Panc1 (cell line): ENCODE results near the gene ABCD3. TPM values are rescaled to one million over a fixed set of nuclear protein-coding genes. Genes with fewer than 3 reads are reported as not detected.

Source experiments
- ATAC-seq: fragments of 200-7000 bp; cut with Tn5 transposase; 2 replicates; pipeline ENCODE4 v1.9.1; 2020; ENCODE audit warnings: mild to moderate bottlenecking, moderate library complexity
- BruUV-seq: library from RNA; stranded (reverse); fragments of 400-500 nt; replicated peaks from 2 replicates; lab custom pipeline; 2021; lab: Mats Ljungman, UMichigan
- CTCF ChIA-PET: fragments of 300-600 bp; sonication (Branson Sonifier 250); formaldehyde crosslinking; loops from one replicate; lab custom pipeline; 2022; ENCODE audit warnings: antibody characterized with exemption; lab: Charles Lee
- POLR2A ChIA-PET: fragments of 300-600 bp; sonication (Branson Sonifier 250); formaldehyde crosslinking; loops from one replicate; lab custom pipeline; 2022; ENCODE audit warnings: antibody characterized with exemption; lab: Charles Lee
- DNase-seq: peaks from one replicate; pipeline ENCODE4 v3.0.0-alpha.2; 2010; ENCODE audit warnings: low read depth, low spot score
- H3K27ac ChIP-seq: 2 replicates; pipeline ENCODE4 v1.5.1; 2011; ENCODE audit warnings: mild to moderate bottlenecking, low read length, inconsistent platforms
- H3K27me3 ChIP-seq: fragments of 200-500 bp; sonication (Bioruptor generic); 2 replicates; pipeline ENCODE4 v1.6.0; 2014; ENCODE audit warnings: low read length, inconsistent platforms; ENCODE audit not compliant: control insufficient read depth, insufficient read depth
- H3K36me3 ChIP-seq: fragments of 200-500 bp; sonication (Bioruptor generic); 2 replicates; pipeline ENCODE4 v1.5.1; 2014; ENCODE audit warnings: inconsistent platforms, mild to moderate bottlenecking, low read length, moderate library complexity; ENCODE audit not compliant: control insufficient read depth, insufficient read depth
- H3K4me1 ChIP-seq: 2 replicates; pipeline ENCODE4 v1.5.1; 2011; ENCODE audit warnings: inconsistent platforms, mild to moderate bottlenecking, low read length, moderate library complexity; ENCODE audit not compliant: control insufficient read depth, insufficient read depth
- H3K4me3 ChIP-seq, 2 experiments: 2 replicates each; pipeline ENCODE4 v1.5.1; 2011 to 2012; ENCODE audit warnings: low read depth in 2 of 2, low read length in 2 of 2, mild to moderate bottlenecking in 2 of 2, inconsistent platforms in 1 of 2, moderate library complexity in 1 of 2
- H3K9me3 ChIP-seq: fragments of 200-500 bp; sonication (Bioruptor generic); 2 replicates; pipeline ENCODE4 v1.5.1; 2014; ENCODE audit warnings: low read depth, mild to moderate bottlenecking, inconsistent platforms, low read length, moderate library complexity; ENCODE audit not compliant: control insufficient read depth, insufficient read depth
- POLR2AphosphoS5 ChIP-seq: IDR thresholded peaks from 2 replicates; pipeline ENCODE4 v1.6.1; 2012; ENCODE audit warnings: mild to moderate bottlenecking, low read depth, low read length, moderate library complexity
- SIN3A ChIP-seq: IDR thresholded peaks from 2 replicates; pipeline ENCODE4 v1.6.1; 2012; ENCODE audit warnings: low read depth, mild to moderate bottlenecking, low read length, moderate library complexity, borderline replicate concordance; ENCODE audit not compliant: insufficient read depth
- TCF7L2 ChIP-seq: IDR thresholded peaks from 2 replicates; pipeline ENCODE4 v1.6.1; 2011; ENCODE audit warnings: mild to moderate bottlenecking, low read depth, low read length, inconsistent platforms
- in situ Hi-C: cut with HindIII; loops from 2 replicates; pipeline ENCODE4 v1.10.0; 2016; ENCODE audit warnings: low sequenced_read_pairs, low pct_unique_long_range_greater_than_20kb
- intact Hi-C: fragments of 100-400 bp; cut with micrococcal nuclease; formaldehyde crosslinking; loops from one replicate; pipeline ENCODE4 v1.10.0; 2022; ENCODE audit not compliant: unreplicated experiment
- total RNA-seq: library from RNA; stranded (reverse); gene quantifications from one replicate; pipeline ENCODE4 v1.2.1, GENCODE V29; 2021; ENCODE audit not compliant: unreplicated experiment
- TF ChIP-seq, protein P1 (sequence below), 2 experiments: IDR thresholded peaks; 2 replicates each; pipeline ENCODE4 v1.6.1; 2011 to 2012; ENCODE audit warnings: low read depth in 2 of 2, control low read depth in 1 of 2, low read length in 1 of 2, mild to moderate bottlenecking in 1 of 2, moderate library complexity in 1 of 2; ENCODE audit not compliant: insufficient read depth in 1 of 2
- TF ChIP-seq, protein P2 (sequence below): fragments of 450-650 bp; IDR thresholded peaks from 2 replicates; pipeline ENCODE4 v1.5.1; 2017; ENCODE audit warnings: mild to moderate bottlenecking

The ABCD3 gene
- total RNA-seq, 1 experiment from 2014 or later = 40.5 TPM

- Histone ChIP-seq H3K27me3 (no peaks in the 10 kb centered on the region), H3K9me3 (no peaks in the 10 kb centered on the region), H3K36me3 (no peaks in the 10 kb centered on the region), H3K4me1 (no peaks in the 10 kb centered on the region), H3K27ac (no peak overlapping the region), H3K4me3 (no peak overlapping the region)
- ChIA-PET CTCF (no interaction called here), POLR2A (interaction anchor here (0.6 kb wide), 1 partner anchor 283 kb away, joined by 4 read pairs; no protein-coding TSS in a partner anchor)
- TF ChIP-seq TCF7L2 (no peak), SIN3A (no peak), POLR2AphosphoS5 (no peak)
- TF ChIP-seq, protein P1, sequence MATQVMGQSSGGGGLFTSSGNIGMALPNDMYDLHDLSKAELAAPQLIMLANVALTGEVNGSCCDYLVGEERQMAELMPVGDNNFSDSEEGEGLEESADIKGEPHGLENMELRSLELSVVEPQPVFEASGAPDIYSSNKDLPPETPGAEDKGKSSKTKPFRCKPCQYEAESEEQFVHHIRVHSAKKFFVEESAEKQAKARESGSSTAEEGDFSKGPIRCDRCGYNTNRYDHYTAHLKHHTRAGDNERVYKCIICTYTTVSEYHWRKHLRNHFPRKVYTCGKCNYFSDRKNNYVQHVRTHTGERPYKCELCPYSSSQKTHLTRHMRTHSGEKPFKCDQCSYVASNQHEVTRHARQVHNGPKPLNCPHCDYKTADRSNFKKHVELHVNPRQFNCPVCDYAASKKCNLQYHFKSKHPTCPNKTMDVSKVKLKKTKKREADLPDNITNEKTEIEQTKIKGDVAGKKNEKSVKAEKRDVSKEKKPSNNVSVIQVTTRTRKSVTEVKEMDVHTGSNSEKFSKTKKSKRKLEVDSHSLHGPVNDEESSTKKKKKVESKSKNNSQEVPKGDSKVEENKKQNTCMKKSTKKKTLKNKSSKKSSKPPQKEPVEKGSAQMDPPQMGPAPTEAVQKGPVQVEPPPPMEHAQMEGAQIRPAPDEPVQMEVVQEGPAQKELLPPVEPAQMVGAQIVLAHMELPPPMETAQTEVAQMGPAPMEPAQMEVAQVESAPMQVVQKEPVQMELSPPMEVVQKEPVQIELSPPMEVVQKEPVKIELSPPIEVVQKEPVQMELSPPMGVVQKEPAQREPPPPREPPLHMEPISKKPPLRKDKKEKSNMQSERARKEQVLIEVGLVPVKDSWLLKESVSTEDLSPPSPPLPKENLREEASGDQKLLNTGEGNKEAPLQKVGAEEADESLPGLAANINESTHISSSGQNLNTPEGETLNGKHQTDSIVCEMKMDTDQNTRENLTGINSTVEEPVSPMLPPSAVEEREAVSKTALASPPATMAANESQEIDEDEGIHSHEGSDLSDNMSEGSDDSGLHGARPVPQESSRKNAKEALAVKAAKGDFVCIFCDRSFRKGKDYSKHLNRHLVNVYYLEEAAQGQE (IDR thresholded peaks at IDR 0.05; ENCODE audit: insufficient read depth in 1 of 2, low read depth in 2 of 2, low read length in 1 of 2) = no peak
- TF ChIP-seq, protein P2, sequence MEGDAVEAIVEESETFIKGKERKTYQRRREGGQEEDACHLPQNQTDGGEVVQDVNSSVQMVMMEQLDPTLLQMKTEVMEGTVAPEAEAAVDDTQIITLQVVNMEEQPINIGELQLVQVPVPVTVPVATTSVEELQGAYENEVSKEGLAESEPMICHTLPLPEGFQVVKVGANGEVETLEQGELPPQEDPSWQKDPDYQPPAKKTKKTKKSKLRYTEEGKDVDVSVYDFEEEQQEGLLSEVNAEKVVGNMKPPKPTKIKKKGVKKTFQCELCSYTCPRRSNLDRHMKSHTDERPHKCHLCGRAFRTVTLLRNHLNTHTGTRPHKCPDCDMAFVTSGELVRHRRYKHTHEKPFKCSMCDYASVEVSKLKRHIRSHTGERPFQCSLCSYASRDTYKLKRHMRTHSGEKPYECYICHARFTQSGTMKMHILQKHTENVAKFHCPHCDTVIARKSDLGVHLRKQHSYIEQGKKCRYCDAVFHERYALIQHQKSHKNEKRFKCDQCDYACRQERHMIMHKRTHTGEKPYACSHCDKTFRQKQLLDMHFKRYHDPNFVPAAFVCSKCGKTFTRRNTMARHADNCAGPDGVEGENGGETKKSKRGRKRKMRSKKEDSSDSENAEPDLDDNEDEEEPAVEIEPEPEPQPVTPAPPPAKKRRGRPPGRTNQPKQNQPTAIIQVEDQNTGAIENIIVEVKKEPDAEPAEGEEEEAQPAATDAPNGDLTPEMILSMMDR = no peak
- in situ Hi-C loops (no loop called here), intact Hi-C loops (no loop called here)
- BruUV-seq = no TSS peak
- ATAC-seq (no peak), DNase-seq (no peak)
Observed at GRCh38 chr1:94550800-94551241, 132.6 kb downstream of the ABCD3 start.

DNA sequence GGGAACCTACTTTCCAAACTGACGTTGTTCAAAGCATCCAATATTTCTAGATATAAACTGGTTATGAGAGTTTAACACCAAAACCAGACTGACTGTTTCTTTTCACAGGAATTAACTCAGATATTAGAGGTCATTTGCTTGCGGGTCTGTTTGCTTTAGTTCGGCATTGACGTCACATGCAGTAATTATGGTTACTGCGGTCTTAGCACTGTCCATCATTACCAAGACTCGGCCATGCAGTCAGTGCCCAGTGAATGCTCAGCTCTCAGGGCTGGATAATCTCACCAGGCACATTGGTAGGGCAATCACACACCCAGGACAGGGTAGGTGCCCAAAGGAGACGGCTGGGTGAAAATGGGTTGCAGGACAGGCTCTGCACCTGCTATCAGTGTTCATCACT is 133.3 kb downstream of the ABCD3 start:
- intact Hi-C loops = no loop called here
- Histone ChIP-seq H3K36me3 (no peaks in the 10 kb centered on the region), H3K9me3 (no peaks in the 10 kb centered on the region), H3K4me1 (no peaks in the 10 kb centered on the region), H3K27ac (no peak overlapping the region), H3K4me3 (no peak overlapping the region), H3K27me3 (no peaks in the 10 kb centered on the region)
- ChIA-PET POLR2A (interaction anchor here (0.6 kb wide), 1 partner anchor 282 kb away, joined by 4 read pairs; no protein-coding TSS in a partner anchor), CTCF (no interaction called here)
- in situ Hi-C loops = no loop called here
- TF ChIP-seq SIN3A = no peak
- no peak for TF ChIP-seq TCF7L2
- no peak for TF ChIP-seq POLR2AphosphoS5
- TF ChIP-seq, protein P1 (IDR thresholded peaks at IDR 0.05; ENCODE audit: insufficient read depth in 1 of 2, low read depth in 2 of 2, low read length in 1 of 2) = no peak
- TF ChIP-seq, protein P2 = no peak
- no TSS peak for BruUV-seq
- ATAC-seq = no peak
- DNase-seq = no peak
